ENCODE data around the gene SH3BGRL2. TPM values are rescaled to one million over a fixed set of nuclear protein-coding genes. Genes with fewer than 3 reads are reported as not detected.
A peak's percentile ranks its signal among the peaks of the same experiment; 100 is the strongest.

Gene SH3BGRL2
- 10 to 100 TPM; 34.9 to 36.3 (median 35.8) TPM for polyA plus RNA-seq (ENCODE audit: insufficient read length in 3 of 3)

DNA sequence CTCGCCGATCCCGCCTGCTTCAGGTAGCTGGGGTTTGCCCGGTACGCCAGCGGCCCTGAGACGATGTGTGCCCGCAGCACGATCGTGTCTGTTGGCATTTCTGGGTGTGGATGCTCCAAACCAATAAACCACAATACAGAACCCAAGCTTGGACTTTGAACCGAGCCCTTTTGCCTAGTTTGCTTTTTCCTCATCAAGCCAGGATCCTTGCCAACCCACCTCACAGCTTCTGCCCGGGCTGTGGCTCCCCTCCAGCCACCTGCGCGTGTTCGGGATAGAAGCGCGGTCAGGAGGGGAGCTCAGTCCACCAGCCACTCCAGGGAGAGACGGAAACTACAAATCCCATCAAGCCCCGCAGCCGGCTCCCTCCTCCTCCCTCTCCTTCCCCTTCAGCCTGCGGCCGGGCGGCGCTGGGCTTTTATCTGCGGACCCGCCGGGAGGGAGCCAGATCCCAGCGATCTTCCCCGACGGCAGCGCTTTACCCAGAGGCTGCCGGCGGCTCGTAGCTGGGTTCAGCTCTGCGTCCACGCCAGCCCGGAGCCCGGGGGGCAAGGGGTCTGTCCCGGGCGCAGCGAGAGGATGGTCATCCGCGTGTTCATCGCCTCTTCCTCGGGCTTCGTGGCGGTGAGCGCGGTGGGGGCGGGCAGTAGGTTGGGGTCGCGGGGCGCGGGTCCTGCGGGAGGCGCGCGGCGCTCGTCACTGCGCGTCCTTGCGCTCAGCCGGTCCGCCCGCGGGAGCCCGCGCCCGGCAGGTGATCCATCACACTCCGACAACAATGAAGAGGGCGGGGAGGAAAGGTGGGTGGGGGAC is at the start of gene SH3BGRL2:
SH3BGRL2 (plus strand) TSS at position 447 of the 810 bp plus-strand sequence; CDS start at position 580, 133 bp downstream.
- DNase-seq (ENCODE audit: low read depth in 3 of 3, low spot score in 2 of 3) = peak in 2 of 3 donors; percentile 50 to 69

DNA sequence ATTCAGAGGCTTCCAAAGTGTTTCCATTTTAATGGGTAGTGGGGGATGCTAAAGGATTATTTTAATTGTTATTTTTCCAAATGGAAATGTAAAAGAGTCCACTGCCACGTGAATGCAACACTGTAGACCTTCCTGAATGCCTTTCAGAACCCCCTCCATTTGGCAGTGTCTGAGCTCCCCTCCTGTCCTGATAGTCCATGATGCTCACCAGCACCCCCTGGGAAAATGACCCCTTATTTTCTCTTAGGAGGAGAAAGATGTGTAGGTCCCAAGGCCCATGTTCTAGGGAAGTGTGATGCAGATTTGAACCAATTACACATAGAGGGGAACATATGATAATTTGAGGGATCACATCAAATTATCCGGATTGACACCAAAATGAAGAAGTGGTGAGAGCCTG is 46.8 kb upstream of the SH3BGRL2 start:
- DNase-seq (ENCODE audit: low read depth in 3 of 3, low spot score in 2 of 3) = no peak

DNA sequence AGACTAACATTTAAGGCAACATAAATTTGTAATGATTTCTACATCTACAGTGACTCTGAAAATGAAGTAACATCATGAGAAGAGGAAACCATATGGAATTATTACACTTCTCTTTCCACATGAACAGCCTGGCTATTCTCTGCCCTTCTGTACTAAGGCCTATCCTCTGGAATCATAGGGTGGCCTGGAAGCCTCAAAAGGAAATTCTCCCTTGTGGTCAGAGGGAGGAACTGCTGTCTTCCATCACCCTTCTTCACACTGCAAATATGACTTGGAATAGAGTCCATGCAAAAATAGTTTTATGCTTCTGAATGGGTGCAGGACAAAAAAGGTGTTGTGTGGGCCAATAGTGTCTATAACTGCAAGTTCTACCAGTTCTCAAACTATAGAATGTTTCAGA is 44.6 kb upstream of the SH3BGRL2 start:
- no peak for DNase-seq (ENCODE audit: low read depth in 3 of 3, low spot score in 2 of 3)

DNA sequence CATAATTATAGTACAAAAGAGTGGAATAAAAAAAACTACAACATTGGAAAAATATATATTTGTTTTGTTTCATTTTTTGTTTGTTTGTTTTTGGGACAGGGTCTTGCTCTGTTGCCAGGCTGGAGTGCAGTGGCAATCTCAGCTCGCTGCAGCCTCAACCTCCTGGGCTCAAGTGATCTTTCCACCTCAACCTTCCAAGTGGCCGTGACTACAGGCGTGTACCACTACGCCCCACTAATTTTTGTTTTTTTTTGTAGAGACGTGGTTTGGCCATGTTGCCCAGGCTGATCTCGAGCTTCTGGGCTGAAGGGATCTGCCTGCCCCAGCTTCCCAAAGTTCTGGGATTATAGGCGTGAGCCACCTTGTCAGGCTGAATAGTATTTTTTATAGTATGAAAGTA is 41.4 kb upstream of the SH3BGRL2 start:
- DNase-seq (ENCODE audit: low read depth in 3 of 3, low spot score in 2 of 3) = no peak

DNA sequence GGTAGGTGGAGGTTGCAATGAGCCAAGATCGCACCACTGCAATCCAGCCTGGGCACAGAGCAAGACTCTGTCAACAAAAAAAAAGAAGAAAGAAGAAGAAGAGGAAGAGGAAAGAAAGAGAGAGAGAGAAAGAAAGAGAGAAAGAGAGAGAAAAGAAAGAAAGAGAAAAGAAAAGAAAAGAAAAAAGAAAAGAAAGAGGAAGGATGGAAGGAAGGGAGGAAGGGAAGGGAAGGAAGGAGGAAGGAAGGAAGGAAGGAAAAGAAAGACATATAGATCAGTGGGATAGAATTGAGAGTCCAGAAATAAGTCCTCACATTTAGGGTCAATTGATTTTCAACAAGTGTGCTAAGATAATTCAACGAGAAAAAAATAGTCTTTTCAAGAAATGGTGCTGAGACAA is 34.0 kb upstream of the SH3BGRL2 start:
- DNase-seq (ENCODE audit: low read depth in 3 of 3, low spot score in 2 of 3) = no peak

DNA sequence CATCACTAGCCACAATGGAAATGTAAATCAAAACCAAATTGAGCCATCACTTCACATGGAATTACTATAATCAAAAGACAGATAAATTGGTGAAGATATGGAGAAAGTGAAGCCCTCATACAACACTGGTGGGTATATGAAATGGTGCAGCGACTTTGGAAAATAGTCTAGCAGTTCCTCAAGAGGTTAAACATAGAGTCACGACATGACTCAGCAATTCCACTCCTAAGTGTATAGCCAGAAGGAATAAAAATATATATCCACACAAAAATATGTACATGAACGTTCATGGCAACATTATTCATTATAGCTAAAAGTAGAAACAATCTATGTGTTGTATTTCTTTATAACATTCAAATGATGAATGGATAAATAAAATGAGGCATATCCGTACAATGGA is 33.1 kb upstream of the SH3BGRL2 start:
- no peak for DNase-seq (ENCODE audit: low read depth in 3 of 3, low spot score in 2 of 3)

DNA sequence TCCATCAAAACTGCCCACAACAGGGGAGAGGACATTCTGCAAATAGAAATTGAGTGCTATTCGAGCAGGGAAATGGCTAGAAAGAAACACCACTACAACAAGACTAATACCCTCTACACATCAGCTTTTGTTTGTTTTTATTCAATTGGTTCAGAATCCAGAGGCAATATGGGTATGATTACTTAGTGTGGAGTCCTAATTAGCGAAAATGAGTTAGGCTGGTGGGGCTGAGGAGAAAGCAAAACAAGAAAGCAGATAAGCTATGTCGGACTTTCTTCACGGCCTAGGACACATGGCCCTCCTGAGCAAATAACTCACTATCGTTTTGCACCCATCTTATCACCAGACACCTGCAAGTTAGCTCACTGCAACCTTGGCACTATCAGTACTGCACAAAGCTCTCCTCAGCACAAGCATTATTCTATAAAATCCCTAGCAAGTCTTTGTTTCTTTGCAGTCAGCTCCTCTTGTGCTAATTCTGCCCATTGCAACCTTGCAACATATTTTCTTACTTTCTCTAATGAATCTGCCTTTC is 31.3 kb upstream of the SH3BGRL2 start:
- DNase-seq (ENCODE audit: low read depth in 3 of 3, low spot score in 2 of 3) = no peak

DNA sequence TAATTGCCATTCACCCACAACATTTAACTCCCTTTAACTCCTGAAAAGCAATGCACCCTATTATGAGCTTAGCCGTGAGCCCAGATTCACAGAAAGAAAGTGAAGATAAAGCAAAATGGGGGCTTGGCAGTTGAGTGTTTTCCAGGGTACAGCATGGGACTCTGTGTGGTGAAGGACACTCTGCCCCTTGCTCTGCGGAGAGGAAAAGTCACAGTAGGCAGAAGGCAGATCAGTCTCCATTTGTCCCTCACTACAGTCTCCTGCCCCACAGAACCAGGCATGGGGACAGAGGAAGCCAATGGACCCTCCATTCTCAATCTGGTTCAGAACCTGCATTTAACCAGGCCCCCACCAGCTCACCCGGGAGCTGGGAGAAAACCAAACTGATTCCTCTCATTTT is 30.8 kb upstream of the SH3BGRL2 start:
- no peak for DNase-seq (ENCODE audit: low read depth in 3 of 3, low spot score in 2 of 3)

DNA sequence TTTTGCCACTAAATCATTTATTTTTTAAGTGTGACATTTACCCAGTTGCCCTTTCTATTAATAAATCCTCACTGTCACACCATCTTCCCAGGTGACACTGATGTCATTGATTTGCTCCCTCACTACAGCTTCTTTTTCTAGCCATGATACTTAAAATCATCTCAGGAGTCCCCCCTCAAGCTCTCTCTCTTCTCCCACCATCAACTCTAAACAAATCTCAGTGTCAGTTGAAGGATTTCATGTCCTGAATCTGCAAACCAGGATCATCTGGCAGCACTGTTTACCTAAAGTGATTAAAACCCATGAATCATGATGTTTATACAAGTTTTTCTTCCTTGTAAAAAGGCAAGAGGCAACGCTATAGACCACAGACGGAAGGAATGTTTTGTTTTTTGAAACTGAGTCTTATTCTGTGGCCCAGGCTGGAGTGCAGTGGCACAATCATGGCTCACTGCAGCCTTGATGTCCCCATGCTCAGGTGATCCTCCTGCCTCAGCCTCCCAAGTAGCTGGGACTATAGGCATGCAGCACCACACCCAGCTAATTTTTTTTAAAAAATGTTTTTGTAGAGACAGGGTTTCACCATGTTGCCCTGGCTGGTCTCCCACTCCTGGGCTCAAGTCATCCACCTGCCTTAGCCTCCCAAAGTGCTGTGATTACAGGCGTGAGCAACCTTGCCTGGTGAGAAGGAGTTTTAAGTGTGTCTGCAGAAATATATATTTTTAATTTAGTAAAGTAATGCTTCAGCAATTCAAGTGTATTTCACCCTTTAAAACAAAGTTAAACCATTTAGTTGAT is 30.1 kb upstream of the SH3BGRL2 start:
- DNase-seq (ENCODE audit: low read depth in 3 of 3, low spot score in 2 of 3) = peak in 2 of 3 donors; percentile 17 to 36

DNA sequence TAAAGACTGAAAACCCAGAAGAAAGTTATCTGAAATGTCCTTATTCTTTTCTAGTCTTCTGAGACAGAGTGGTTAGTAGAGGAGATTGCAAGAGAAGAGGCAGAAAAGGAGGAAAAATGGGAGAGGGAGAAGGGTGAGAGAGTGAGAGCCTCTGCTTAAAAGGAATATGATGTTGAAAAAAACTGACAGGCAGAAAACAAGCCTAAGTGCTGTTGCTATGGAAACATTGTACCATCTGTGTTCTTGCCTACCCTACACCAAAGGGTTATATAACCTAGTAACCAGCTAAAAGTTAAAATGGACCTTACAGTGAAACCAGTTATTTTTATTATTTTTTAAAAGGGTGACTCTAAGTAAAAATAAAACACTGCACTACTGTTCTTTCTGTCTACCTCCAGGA is 28.3 kb upstream of the SH3BGRL2 start:
- DNase-seq (ENCODE audit: low read depth in 3 of 3, low spot score in 2 of 3) = no peak

DNA sequence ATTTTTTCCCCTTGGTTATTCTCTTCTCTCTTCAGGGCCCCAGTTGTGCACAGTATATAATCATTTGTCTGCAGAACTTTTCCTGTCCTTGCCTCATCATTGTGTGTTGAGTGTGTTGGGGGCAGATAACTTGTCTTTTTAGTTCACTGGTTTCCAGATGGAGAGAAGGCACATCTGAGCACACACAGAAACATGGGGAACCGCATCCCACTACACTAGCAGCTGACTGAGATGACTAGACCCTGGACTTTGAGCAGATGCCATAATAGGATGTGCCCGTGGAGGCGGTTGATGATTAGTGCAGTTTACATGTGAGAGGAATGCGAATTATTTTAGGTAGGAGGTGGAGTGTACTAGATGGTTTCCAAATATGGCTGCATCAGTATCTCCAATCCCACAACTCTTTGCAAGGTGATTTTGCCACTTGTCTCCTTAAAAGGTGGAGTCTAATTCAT is 26.5 kb upstream of the SH3BGRL2 start:
- DNase-seq (ENCODE audit: low read depth in 3 of 3, low spot score in 2 of 3) = no peak

DNA sequence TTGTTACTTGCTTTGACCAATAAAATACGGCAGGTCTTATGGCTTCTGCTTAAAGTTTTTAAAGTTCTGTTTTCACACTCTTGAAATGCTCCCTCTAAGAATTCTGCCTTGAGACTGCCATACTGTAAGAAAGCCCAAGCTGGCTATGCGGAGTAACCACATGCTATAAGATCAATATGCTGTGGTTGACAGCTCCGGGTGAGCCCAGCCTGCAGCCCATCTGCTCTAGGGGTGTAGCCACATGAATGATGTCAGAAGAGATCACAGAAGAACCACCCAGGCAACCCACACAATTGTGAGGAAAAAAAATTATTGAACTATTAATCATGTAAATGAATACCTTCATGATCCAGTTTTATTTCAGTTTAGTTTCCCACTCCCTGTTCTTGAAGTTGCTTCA is 26.1 kb upstream of the SH3BGRL2 start:
- DNase-seq (ENCODE audit: low read depth in 3 of 3, low spot score in 2 of 3) = no peak

DNA sequence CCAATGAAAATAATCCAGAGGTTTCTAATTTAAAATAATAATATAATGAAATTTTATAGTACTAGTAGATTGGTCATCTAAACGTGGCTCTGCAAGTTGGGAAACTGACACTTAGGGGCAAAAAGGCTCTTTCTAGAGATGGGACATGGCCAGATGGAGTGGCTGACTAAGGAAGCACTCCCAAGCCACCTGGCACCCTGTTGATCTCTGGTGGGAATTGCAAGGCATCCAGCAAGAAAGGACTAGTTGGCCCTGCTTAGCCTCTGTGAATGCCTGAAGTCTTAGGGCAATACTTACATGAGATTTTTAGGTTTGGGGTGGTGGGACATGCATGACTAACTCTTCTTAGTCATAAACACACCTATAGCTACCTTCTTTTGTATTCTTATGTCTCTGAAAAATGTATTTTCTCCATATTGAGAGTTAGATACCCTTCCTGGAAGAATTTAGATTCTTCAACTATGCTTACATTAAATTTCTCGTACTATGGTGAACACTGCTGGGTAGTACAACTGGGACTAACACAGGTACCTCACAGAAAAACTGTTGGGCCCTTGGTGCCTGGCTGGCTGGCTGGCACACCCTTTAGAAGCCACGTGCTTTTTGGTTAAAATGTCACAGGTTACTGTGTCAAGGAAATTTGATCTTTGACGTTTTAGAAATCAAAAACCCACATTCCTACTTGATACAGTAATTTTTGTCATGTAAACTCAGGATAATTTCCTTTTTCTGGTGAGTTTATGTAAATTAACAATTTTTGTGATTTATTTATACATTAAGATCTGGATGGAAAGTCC is 25.0 kb upstream of the SH3BGRL2 start:
- no peak for DNase-seq (ENCODE audit: low read depth in 3 of 3, low spot score in 2 of 3)

DNA sequence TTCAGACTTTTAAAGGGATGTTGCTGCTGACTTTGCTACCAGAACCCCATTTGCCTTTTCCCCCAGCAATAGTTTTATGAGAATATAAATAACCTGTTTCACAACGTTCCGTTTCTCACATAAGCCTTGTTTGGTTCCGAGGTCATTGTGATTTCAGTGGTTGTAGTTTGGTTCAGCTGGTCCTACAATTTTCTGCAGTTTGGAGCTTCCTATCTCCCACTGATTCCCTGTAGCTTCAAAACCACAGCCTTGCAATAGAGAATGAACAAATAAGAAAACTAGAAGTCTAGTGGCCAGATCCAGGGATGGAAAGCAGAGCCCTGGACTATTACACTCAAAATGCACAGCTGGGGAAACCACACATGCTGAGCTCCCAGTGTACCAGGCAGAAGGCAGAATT is 24.1 kb upstream of the SH3BGRL2 start:
- no peak for DNase-seq (ENCODE audit: low read depth in 3 of 3, low spot score in 2 of 3)

DNA sequence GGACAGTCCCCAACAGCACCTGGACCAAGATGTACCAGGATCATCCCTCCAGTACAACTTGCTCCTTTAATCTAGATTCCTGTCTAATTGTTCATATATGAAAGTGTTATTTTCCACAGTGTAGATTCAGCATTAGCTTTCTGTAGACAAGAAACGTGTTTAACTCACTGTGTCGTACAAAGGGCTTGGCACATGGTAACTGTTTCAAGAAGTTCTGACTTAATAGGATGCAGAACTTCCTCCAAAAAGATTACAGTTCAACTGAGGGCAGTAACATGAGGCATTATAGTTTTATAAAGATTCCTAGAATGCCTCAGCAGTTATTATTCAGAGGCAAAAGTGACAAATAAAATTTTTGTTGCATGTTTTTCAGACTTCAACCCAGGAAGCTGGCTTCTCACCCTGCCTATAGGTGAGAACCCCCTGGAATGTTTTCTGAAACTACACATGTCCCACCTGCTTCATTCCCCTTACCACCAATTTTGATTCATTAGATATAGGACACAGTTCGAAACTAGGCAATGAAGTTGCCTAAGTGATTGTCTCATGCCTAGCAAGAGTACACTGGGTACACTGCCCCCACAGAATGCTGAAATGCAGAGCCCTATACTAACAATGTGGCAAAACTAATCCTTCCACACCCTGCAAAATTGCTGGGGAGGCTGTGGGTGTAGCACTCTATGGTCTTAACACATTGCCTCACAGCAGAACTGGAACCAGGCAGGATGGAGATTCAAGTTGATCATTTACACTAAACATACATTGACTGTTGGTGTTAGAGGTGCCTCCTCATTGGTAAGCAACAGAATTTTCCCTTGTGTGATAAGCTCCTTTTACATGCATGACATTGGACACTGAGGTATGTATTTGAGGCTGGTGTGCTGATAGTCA is 22.6 kb upstream of the SH3BGRL2 start:
- no peak for DNase-seq (ENCODE audit: low read depth in 3 of 3, low spot score in 2 of 3)

DNA sequence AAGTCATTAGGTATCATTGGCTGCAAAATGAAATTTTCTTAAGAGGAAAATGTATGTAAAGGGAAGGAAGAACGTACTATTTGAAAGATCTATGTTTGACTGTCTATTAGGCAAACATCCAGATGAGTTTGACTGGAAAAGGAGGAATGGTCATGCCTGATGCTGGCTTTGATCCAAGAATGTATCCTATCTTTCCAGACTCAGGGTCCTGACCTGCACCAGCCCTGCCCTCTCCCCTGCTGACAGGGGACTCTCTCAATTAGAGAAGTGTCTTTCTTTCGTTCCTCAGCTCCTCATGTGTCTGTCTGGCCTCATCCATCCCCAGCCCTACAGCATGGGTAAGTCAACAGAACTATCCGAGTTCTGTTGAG is 21.9 kb upstream of the SH3BGRL2 start:
- DNase-seq (ENCODE audit: low read depth in 3 of 3, low spot score in 2 of 3) = no peak

DNA sequence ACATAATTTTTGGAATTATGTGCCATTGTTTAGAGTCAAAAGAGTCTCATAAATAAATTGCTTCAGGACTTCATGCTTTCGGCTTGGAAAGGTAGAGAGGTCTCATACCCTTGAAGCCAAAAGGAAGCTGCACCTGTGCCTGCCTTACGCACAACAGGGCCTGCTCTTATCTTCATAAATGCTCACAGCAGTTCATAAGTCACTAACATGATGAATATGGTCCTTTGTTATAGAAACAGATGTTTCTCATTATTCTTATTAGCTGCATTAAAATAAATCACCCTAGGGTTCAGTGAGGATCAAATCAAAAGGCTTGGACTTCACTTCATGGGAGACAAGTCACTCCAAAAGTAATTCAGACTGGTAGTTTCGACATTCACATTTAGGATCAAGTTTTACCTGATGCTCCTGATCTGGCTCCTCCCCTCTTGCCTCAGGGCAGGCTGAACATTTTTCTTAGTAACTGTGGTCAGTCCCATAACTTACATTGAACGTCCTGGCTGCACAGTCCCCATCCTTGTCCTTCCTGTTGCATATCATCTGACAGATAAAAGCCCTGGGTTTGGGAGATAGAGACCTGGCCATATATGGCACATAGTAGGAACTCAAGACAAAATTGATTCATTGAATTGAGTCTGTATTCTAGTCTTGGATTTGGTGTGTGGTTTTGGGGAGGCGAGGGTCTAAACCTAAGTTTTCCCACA is 20.7 kb upstream of the SH3BGRL2 start:
- DNase-seq (ENCODE audit: low read depth in 3 of 3, low spot score in 2 of 3) = no peak

DNA sequence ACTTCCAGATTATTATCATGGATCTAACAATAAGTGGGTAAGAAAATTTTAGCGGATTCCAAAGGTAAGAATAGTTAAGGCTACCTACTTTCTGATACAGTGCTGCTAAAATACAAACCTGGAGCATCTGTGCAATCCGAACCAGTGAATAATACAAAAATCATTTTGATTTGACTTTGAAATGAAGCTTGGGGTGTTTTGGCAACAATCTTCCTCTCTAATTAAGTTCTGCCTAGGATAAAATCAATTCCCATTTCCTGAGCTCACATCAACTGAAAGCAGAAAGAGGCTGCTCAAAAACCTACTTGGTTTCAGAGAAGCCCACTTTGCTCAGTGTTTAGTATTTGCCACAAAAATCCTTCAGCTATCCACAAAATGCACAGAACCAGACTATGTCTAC is 18.7 kb upstream of the SH3BGRL2 start:
- DNase-seq (ENCODE audit: low read depth in 3 of 3, low spot score in 2 of 3) = no peak

DNA sequence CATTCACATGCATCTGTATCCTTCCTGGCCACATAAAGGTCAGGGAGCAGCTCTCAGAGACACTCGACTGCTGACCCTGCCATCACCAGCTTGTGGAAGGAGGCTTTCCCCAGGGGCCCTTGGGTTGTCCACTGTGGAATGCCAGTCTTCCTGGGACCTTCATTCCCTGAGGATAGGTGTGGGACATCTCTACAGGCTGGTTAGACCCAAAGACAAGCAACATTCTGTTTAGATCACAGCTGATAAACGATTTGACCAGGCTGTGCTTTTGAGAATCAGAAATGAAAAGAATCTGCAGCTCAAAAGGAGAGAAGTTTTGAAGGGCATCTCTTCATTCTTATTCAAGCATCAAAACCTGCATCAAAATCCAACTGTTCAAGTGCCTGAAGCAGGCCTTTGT is 18.2 kb upstream of the SH3BGRL2 start:
- no peak for DNase-seq (ENCODE audit: low read depth in 3 of 3, low spot score in 2 of 3)
